Fibroblast of pulmonary artery (primary cell): ENCODE measurements around the gene TASL.

Experiments
- DNase-seq: peaks from one replicate; pipeline ENCODE4 v3.0.0-alpha.2; 2010; ENCODE audit warnings: low read depth
- H3K4me3 ChIP-seq: replicated peaks from 2 replicates; pipeline ENCODE4 v1.5.1; 2011; ENCODE audit warnings: low read depth, mild to moderate bottlenecking, control low read depth, low read length, moderate library complexity
- TF ChIP-seq, protein P1 (sequence below): IDR thresholded peaks from 2 replicates; pipeline ENCODE4 v1.5.1; 2011; ENCODE audit warnings: mild to moderate bottlenecking, control low read depth, low read length, inconsistent platforms; ENCODE audit errors: missing control alignments

TASL gene, protein sequence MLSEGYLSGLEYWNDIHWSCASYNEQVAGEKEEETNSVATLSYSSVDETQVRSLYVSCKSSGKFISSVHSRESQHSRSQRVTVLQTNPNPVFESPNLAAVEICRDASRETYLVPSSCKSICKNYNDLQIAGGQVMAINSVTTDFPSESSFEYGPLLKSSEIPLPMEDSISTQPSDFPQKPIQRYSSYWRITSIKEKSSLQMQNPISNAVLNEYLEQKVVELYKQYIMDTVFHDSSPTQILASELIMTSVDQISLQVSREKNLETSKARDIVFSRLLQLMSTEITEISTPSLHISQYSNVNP

DNA sequence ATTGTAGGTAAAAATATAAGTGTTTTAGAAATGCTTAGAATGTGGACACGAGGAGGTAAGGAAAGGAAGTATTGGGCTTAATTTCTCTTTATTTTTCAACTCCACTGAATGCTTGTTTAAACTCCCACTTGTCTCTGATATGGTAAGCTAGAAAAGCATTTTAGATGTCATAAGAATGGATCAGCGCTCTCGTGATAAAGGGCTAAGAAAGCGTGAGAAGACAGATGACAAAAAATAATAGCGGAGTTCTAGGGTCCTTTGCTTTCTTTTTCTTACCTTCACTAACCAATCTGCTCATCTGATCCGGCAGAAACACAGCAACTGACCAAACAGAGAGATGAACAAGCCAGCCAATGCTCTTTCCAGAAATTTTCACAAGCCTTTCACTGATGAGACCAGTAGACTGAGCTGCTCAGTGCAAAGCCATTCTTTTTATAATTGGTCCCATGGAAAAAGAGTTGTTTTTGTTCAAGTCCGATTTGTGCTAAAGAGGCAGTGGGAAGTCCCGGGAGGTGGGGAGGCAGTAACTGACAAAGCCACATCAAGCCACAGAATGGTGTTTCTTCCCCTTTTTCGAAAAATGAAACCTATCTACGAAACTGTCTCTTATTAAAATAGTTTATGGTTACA is at the start of gene TASL:
TASL (minus strand) TSS at position 405 of the 630 bp plus-strand sequence. CDS start 17,411 bp downstream, outside the sequence.
- no peak within 1 kb of the TSS for H3K4me3 ChIP-seq
- no peak for DNase-seq
- TF ChIP-seq, protein P1, sequence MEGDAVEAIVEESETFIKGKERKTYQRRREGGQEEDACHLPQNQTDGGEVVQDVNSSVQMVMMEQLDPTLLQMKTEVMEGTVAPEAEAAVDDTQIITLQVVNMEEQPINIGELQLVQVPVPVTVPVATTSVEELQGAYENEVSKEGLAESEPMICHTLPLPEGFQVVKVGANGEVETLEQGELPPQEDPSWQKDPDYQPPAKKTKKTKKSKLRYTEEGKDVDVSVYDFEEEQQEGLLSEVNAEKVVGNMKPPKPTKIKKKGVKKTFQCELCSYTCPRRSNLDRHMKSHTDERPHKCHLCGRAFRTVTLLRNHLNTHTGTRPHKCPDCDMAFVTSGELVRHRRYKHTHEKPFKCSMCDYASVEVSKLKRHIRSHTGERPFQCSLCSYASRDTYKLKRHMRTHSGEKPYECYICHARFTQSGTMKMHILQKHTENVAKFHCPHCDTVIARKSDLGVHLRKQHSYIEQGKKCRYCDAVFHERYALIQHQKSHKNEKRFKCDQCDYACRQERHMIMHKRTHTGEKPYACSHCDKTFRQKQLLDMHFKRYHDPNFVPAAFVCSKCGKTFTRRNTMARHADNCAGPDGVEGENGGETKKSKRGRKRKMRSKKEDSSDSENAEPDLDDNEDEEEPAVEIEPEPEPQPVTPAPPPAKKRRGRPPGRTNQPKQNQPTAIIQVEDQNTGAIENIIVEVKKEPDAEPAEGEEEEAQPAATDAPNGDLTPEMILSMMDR = no peak

DNA sequence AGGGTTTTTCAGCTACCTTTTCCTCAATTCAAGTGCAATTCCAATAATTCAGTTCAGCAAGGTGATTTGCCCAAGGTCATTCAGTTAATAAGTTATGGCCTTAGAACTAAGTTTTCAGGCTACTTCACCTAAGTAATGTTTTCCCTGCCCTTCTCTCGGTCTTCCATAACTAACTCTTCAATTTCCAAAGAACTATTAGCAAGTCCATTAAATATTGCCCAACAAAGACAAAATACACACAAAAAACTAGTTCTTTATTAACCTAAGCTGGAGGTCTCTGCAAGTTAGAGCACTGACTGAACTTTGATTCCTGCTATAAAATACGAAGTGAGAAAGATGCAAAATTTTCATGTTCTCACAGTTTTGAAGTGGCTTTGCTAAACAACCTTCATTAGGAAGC is 48.8 kb upstream of the TASL start:
- DNase-seq = no peak
- no peak overlapping the region for H3K4me3 ChIP-seq
- TF ChIP-seq, protein P1 = no peak

DNA sequence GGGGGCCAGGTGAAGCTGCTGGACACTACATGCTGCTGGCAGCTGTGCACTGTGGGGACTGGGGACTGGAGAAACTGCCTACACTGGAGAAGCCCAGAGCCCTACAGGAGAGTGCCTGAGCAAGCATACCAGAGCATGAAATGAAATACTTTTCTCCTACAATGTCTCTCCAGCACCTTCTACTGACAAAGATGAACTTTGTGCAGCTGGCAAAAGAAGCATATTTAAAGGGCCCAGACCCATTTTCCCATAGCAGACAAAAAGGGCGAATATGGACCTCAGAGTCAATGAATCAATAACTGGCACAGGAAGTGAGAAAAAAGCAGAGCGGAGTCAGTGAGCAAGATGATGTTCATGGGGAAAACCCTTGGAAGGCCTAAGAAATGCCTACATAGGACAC is 44.8 kb upstream of the TASL start:
- DNase-seq = no peak
- H3K4me3 ChIP-seq = no peak overlapping the region
- TF ChIP-seq, protein P1 = no peak

DNA sequence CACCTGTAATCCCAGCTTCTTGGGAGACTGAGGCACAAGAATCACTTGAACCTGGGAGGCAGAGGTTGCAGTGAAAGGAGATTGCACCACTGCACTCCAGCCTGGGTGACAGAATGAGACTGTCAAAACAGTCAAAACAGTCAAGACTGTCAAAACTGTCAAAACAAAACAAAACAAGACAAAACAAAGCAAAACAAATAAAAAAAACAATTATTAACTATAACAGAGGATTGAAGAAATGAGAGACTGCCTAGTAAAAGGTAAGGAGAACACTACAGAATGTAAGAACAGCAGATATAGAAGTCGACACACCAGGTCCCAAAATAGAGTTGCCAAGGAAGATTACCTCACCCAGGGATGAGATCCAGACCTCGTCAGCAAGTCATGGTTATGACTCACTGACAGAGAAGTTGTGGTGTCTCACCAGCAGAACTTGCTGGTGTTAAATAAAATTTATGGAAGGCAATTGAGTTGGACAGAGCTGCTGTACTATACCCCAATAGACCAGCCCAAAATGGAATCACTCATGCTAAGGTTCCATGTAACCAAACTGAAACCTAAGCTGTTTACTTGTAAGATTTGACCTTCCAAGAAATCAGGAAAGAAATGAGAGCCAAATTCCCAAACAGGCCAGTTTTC is 43.5 kb upstream of the TASL start:
- no peak overlapping the region for H3K4me3 ChIP-seq
- peak; percentile 86 for DNase-seq
- TF ChIP-seq, protein P1 = no peak

DNA sequence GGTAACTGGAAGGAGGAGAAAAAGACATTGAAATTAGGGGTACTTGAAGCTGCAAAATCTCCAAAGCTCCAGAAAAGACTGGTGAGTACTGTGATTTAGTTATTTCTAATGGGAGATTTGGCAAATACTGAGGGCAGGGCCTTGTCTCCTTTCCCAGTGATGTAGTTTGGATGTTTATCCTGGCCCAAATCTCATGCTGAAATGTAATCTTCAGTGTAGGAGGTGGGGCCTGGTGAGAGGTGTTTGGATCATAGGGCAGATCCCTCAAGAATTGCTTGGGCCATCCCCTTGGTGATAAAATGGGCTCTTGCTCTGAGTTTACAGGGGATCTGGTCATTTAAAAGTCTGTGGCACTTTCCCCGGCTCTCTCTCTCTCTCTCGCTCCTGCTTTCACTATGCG is 42.6 kb upstream of the TASL start:
- TF ChIP-seq, protein P1 = no peak
- H3K4me3 ChIP-seq = no peak overlapping the region
- DNase-seq = no peak

DNA sequence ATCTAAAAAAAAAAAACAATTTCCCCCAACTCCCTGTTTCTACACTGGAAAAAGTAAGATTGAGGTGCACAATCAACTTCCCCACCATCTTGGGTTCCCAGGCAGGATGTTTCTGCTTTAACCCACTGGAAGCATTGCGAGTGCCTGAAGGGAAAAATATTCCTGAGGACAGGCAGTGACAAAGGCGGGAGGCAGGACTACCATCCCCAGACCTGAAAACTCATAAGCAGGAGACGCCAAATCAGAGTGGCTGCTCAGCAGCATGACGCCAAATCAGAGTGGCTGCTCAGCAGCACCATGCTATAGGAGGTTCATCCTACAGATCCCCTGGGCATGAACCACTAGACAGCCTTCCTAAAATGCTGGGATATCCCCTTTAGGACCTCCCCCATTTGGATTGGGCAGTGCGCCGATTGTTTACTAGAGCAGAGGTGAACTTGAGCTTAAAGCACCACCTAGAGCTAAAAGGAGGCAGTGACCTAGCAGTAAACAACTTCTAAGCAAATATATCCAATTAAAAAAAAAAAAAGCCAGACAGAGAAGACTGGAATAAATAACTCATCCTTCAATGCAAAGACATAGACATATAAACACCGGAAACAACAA is 40.7 kb upstream of the TASL start:
- peak; percentile 15 for DNase-seq
- H3K4me3 ChIP-seq = no peak overlapping the region

More for the DNA sequence above, 40.7 kb upstream of the TASL start:
- TF ChIP-seq, protein P1 = peak; percentile 10
